ENCODE measurements around the gene NFIA.

NFIA gene

GRCh38 chr1:61082311-61083012 is at the start of gene NFIA:
TSS of gene NFIA (plus strand) at chr1:61082561.
- DNase-seq (ENCODE audit: low read depth in 2 of 2) = no peak

- no peak for DNase-seq (ENCODE audit: low read depth in 2 of 2)
These were observed 46.5 kb upstream of the NFIA start for GRCh38 chr1:61035880-61036279.

- no peak for DNase-seq (ENCODE audit: low read depth in 2 of 2)
These were observed 39.8 kb upstream of the NFIA start for GRCh38 chr1:61042466-61043009.

GRCh38 chr1:61043010-61043820 is 39.1 kb upstream of the NFIA start:
- peak; percentile 59 to 71 for DNase-seq (ENCODE audit: low read depth in 2 of 2)

GRCh38 chr1:61046434-61046833 is 35.9 kb upstream of the NFIA start:
- no peak for DNase-seq (ENCODE audit: low read depth in 2 of 2)

GRCh38 chr1:61047061-61047460 is 35.3 kb upstream of the NFIA start:
- DNase-seq (ENCODE audit: low read depth in 2 of 2) = no peak

- peak; percentile 67 to 76 for DNase-seq (ENCODE audit: low read depth in 2 of 2)
These were observed 32.4 kb upstream of the NFIA start for GRCh38 chr1:61049850-61050540.

GRCh38 chr1:61050541-61051442 is 31.6 kb upstream of the NFIA start:
- DNase-seq (ENCODE audit: low read depth in 2 of 2) = no peak

GRCh38 chr1:61051443-61051718 is 31.0 kb upstream of the NFIA start:
- no peak for DNase-seq (ENCODE audit: low read depth in 2 of 2)

GRCh38 chr1:61051719-61052394 is 30.5 kb upstream of the NFIA start:
- no peak for DNase-seq (ENCODE audit: low read depth in 2 of 2)

- DNase-seq (ENCODE audit: low read depth in 2 of 2) = no peak
These were observed 29.8 kb upstream of the NFIA start for GRCh38 chr1:61052395-61053225.

- no peak for DNase-seq (ENCODE audit: low read depth in 2 of 2)
These were observed 29.1 kb upstream of the NFIA start for GRCh38 chr1:61053226-61053711.

- DNase-seq (ENCODE audit: low read depth in 2 of 2) = no peak
These were observed 28.4 kb upstream of the NFIA start for GRCh38 chr1:61053712-61054600.

GRCh38 chr1:61054601-61054993 is 27.8 kb upstream of the NFIA start:
- DNase-seq (ENCODE audit: low read depth in 2 of 2) = no peak

- DNase-seq (ENCODE audit: low read depth in 2 of 2) = no peak
These were observed 27.2 kb upstream of the NFIA start for GRCh38 chr1:61055110-61055614.

- DNase-seq (ENCODE audit: low read depth in 2 of 2) = no peak
These were observed 26.2 kb upstream of the NFIA start for GRCh38 chr1:61056196-61056572.

GRCh38 chr1:61056573-61057439 is 25.6 kb upstream of the NFIA start:
- no peak for DNase-seq (ENCODE audit: low read depth in 2 of 2)
